Measurements from ENCODE around the gene HEBP2. TPM values are rescaled to one million over a fixed set of nuclear protein-coding genes. Genes with fewer than 3 reads are reported as not detected.

Gene HEBP2
- total RNA-seq, 1 experiment from 2014 or later: 40.9 TPM

GRCh38 chr6:138415125-138415524 is 11.1 kb downstream of the HEBP2 start:
- Mint-ChIP-seq H3K36me3 (peaks cover 50% of the 10 kb centered on the region), H3K27me3 (ENCODE audit: low read depth) (no peaks in the 10 kb centered on the region), H3K9me3 (peaks cover 3% of the 10 kb centered on the region), H3K4me1 (no peaks in the 10 kb centered on the region), H3K27ac (no peak overlapping the region; the same call in 1 of the 2 replicates), H3K4me3 (no peak overlapping the region)
- TF ChIP-seq JUN (CRISPR knock-in tag; IDR thresholded peaks at IDR 0.05): no peak
- CTCF ChIA-PET: interaction anchor here (0.5 to 2.0 kb wide), 4 partner anchors 11 to 326 kb away, joined by 3 to 6 read pairs (median 3); partner anchors contain the start of gene HEBP2
- ATAC-seq (no peak), DNase-seq (ENCODE audit: low spot score) (no peak)
- POLR2A ChIA-PET: no interaction called here

- ATAC-seq (no peak), DNase-seq (ENCODE audit: low spot score) (no peak)
- no peak overlapping the region for H3K27ac Mint-ChIP-seq
- peaks cover 3% of the 10 kb centered on the region for H3K9me3 Mint-ChIP-seq
- peaks cover 50% of the 10 kb centered on the region for H3K36me3 Mint-ChIP-seq
- TF ChIP-seq PRDM15 (CRISPR knock-in tag; IDR thresholded peaks at IDR 0.05) (no peak), MLX (CRISPR knock-in tag; IDR thresholded peaks at IDR 0.05) (no peak)
- no peaks in the 10 kb centered on the region for H3K4me1 Mint-ChIP-seq
- H3K4me3 Mint-ChIP-seq: no peak overlapping the region
- no peaks in the 10 kb centered on the region for H3K27me3 Mint-ChIP-seq (ENCODE audit: low read depth)
- ChIA-PET CTCF (interaction anchor here (0.5 to 2.0 kb wide), 4 partner anchors 12 to 538 kb away, joined by 3 to 6 read pairs (median 3); partner anchors contain the start of gene HEBP2), POLR2A (no interaction called here)
Observed at GRCh38 chr6:138416206-138416605, 12.2 kb downstream of the HEBP2 start.

- ATAC-seq (no peak), DNase-seq (ENCODE audit: low spot score) (no peak)
- H3K27ac Mint-ChIP-seq: peak overlapping the region; percentile 2; the same call in 1 of the 2 replicates
- peaks cover 3% of the 10 kb centered on the region for H3K9me3 Mint-ChIP-seq
- ChIA-PET POLR2A (no interaction called here), CTCF (no interaction called here)
- peaks cover 42% of the 10 kb centered on the region for H3K36me3 Mint-ChIP-seq
- TF ChIP-seq NR1H2 (CRISPR knock-in tag; IDR thresholded peaks at IDR 0.05) (no peak), MYBL2 (CRISPR knock-in tag; IDR thresholded peaks at IDR 0.05) (no peak), CBFB (CRISPR knock-in tag; IDR thresholded peaks at IDR 0.05; ENCODE audit: low read depth) (no peak), TCF7 (CRISPR knock-in tag; IDR thresholded peaks at IDR 0.05; ENCODE audit: low read depth) (no peak), CREM (CRISPR knock-in tag; IDR thresholded peaks at IDR 0.05) (no peak), PREB (CRISPR knock-in tag; IDR thresholded peaks at IDR 0.05; ENCODE audit: borderline replicate concordance) (no peak), SP1 (CRISPR knock-in tag; conservative IDR thresholded peaks at IDR 0.05) (no peak)
- no peak overlapping the region for H3K4me3 Mint-ChIP-seq
- H3K27me3 Mint-ChIP-seq (ENCODE audit: low read depth): no peaks in the 10 kb centered on the region
- no peaks in the 10 kb centered on the region for H3K4me1 Mint-ChIP-seq
Observed at GRCh38 chr6:138417493-138418117, 13.6 kb downstream of the HEBP2 start.

- H3K27me3 Mint-ChIP-seq (ENCODE audit: low read depth): no peaks in the 10 kb centered on the region
- H3K27ac Mint-ChIP-seq: no peak overlapping the region
- DNase-seq (ENCODE audit: low spot score) (no peak), ATAC-seq (no peak)
- H3K4me3 Mint-ChIP-seq: no peak overlapping the region
- H3K4me1 Mint-ChIP-seq: no peaks in the 10 kb centered on the region
- CTCF ChIA-PET: no interaction called here
- H3K36me3 Mint-ChIP-seq: peaks cover 36% of the 10 kb centered on the region
- peaks cover 3% of the 10 kb centered on the region for H3K9me3 Mint-ChIP-seq
- POLR2A ChIA-PET: interaction anchor here (0.6 kb wide), 1 partner anchor 299 kb away, joined by 3 read pairs; no protein-coding TSS in a partner anchor
- TF ChIP-seq PRRX2 (CRISPR knock-in tag; IDR thresholded peaks at IDR 0.05) (no peak), NR2C2 (CRISPR knock-in tag; IDR thresholded peaks at IDR 0.05) (no peak), HMGXB4 (CRISPR knock-in tag; IDR thresholded peaks at IDR 0.05) (no peak), CREM (CRISPR knock-in tag; IDR thresholded peaks at IDR 0.05) (no peak), FOXK1 (CRISPR knock-in tag; IDR thresholded peaks at IDR 0.05) (no peak), ZMAT4 (CRISPR knock-in tag; IDR thresholded peaks at IDR 0.05) (no peak), SOX15 (CRISPR knock-in tag; IDR thresholded peaks at IDR 0.05) (no peak), ZNF512 (CRISPR knock-in tag; IDR thresholded peaks at IDR 0.05; ENCODE audit: borderline replicate concordance) (no peak), E2F5 (CRISPR knock-in tag; IDR thresholded peaks at IDR 0.05) (no peak)
Observed at GRCh38 chr6:138418118-138418742, 14.2 kb downstream of the HEBP2 start.

Measured in WTC11 (cell line).